K562 (cell line): Measurements from ENCODE around the gene LRRC10. TPM values are rescaled to one million over a fixed set of nuclear protein-coding genes. Genes with fewer than 3 reads are reported as not detected.

Experiments
- BCOR ChIP-seq: fragments of 450-650 bp; IDR thresholded peaks from 2 replicates; pipeline ENCODE4 v1.6.1; 2016
- CCAR2 ChIP-seq: fragments of 200-400 bp; formaldehyde crosslinking; IDR thresholded peaks from 2 replicates; pipeline ENCODE4 v1.6.1; 2017; ENCODE audit warnings: mild to moderate bottlenecking, low read depth, low read length
- CHD2 ChIP-seq: IDR thresholded peaks from 2 replicates; pipeline ENCODE4 v1.6.1; 2011; ENCODE audit warnings: low read depth, low read length
- GABPB2 ChIP-seq: fragments of 250-450 bp; sonication (Bioruptor Pico); conservative IDR thresholded peaks from 2 replicates; pipeline ENCODE4 v1.5.1; 2021; ENCODE audit warnings: mild to moderate bottlenecking
- KLF1 ChIP-seq: fragments of 450-650 bp; IDR thresholded peaks from 2 replicates; pipeline ENCODE4 v1.6.1; 2016; ENCODE audit warnings: missing genetic modification characterization, missing compliant biosample characterization
- MBD2 ChIP-seq: sonication (generic); IDR thresholded peaks from 2 replicates; pipeline ENCODE4 v1.6.1; 2016; ENCODE audit warnings: low read depth, borderline replicate concordance
- MEIS2 ChIP-seq: fragments of 450-650 bp; IDR thresholded peaks from 2 replicates; pipeline ENCODE4 v1.6.1; 2014; ENCODE audit warnings: mild to moderate bottlenecking; ENCODE audit not compliant: partially characterized antibody
- NCOA6 ChIP-seq: fragments of 450-650 bp; IDR thresholded peaks from 2 replicates; pipeline ENCODE4 v1.6.1; 2017; ENCODE audit warnings: mild to moderate bottlenecking
- NONO ChIP-seq, 2 experiments: fragments of 200-400 bp in 1 of 2; fragments of 450-650 bp in 1 of 2; formaldehyde crosslinking in 1 of 2; IDR thresholded peaks; 2 replicates each; pipeline ENCODE4 v1.6.1; 2017; ENCODE audit warnings: low read depth in 2 of 2, mild to moderate bottlenecking in 2 of 2, moderate library complexity in 2 of 2, low read length in 1 of 2
- POLR2A ChIP-seq: fragments of 450-650 bp; conservative IDR thresholded peaks from 2 replicates; pipeline ENCODE4 v1.6.1; 2016
- POLR2H ChIP-seq: IDR thresholded peaks from 2 replicates; pipeline ENCODE4 v1.6.1; 2016; ENCODE audit warnings: missing genetic modification characterization, low read depth, mild to moderate bottlenecking, control low read depth, missing compliant biosample characterization, moderate library complexity
- RCOR1 ChIP-seq, 2 experiments: IDR thresholded peaks; 2 replicates each; pipeline ENCODE4 v1.6.1; 2012; ENCODE audit warnings: low read depth in 2 of 2, low read length in 2 of 2, borderline replicate concordance in 1 of 2, improper control_type of control experiment in 1 of 2
- SNRNP70 ChIP-seq: fragments of 200-400 bp; formaldehyde crosslinking; optimal IDR thresholded peaks from 2 replicates; pipeline ENCODE3; 2017; ENCODE audit warnings: low read depth, low read length
- TARDBP ChIP-seq: fragments of 450-650 bp; IDR thresholded peaks from 2 replicates; pipeline ENCODE4 v1.6.1; 2016
- TEAD1 ChIP-seq, 2 experiments: fragments of 450-650 bp in 1 of 2; sonication (generic) in 1 of 2; formaldehyde crosslinking; IDR thresholded peaks; 2 replicates each; pipeline versions ENCODE4 v1.4.0 to v1.8.0; 2020 to 2022; ENCODE audit warnings: mild to moderate bottlenecking in 2 of 2, missing genetic modification reagents in 1 of 2
- YY1 ChIP-seq, 3 experiments: IDR thresholded peaks; 2 replicates each; pipeline ENCODE4 v1.6.1; 2011; ENCODE audit warnings: low read length in 2 of 3, mild to moderate bottlenecking in 2 of 3, moderate library complexity in 2 of 3, borderline replicate concordance in 1 of 3, control low read depth in 1 of 3, low read depth in 1 of 3; ENCODE audit not compliant: insufficient read depth in 3 of 3, insufficient replicate concordance in 2 of 3, control insufficient read depth in 1 of 3, insufficient read length in 1 of 3; ENCODE audit errors: extremely low read depth in 1 of 3
- ZFP30 ChIP-seq: fragments of 250-450 bp; sonication (Bioruptor Pico); IDR thresholded peaks from 2 replicates; pipeline ENCODE4 v1.8.0; 2022; ENCODE audit warnings: moderate library complexity, mild to moderate bottlenecking, inconsistent platforms, borderline replicate concordance
- ZFPM2 ChIP-seq: fragments of 250-450 bp; sonication (Bioruptor Pico); IDR thresholded peaks from 2 replicates; pipeline ENCODE4 v1.5.1; 2022; ENCODE audit warnings: mild to moderate bottlenecking
- ZNF184 ChIP-seq: sonication (generic); formaldehyde crosslinking; IDR thresholded peaks from 2 replicates; pipeline ENCODE4 v1.5.0; 2020; ENCODE audit warnings: missing genetic modification reagents
- ZNF197 ChIP-seq: fragments of 200-800 bp; sonication (Bioruptor generic); IDR thresholded peaks from 2 replicates; pipeline ENCODE4 v1.6.1; 2016; ENCODE audit warnings: low read depth, missing genetic modification characterization, missing compliant biosample characterization
- ZNF277 ChIP-seq: fragments of 250-450 bp; sonication (Bioruptor Pico); IDR thresholded peaks from 2 replicates; pipeline ENCODE4 v1.8.0; 2022; ENCODE audit warnings: inconsistent platforms, mild to moderate bottlenecking, moderate library complexity, borderline replicate concordance
- polyA plus RNA-seq, 8 experiments: library from polyadenylated mRNA; depleted of rRNA in 4 of 8; stranded (reverse) in 5 of 8; unstranded in 3 of 8; fragments of >200 nt; fragmentation: Nextera tagmentation in 2 of 8; fragmentation: Illumina TruSeq in 1 of 8; extraction: Ambion mirVana in 2 of 8; extraction: Trizol in 1 of 8; gene quantifications; 2 replicates each; pipeline versions ENCODE4 v1.2.1 to v1.2.3, GENCODE V29; 2011 to 2014; ENCODE audit warnings: inconsistent platforms in 1 of 8, missing spikeins in 1 of 8
- total RNA-seq, 7 experiments: library from RNA; depleted of rRNA in 6 of 7; stranded (reverse); fragments of >200 nt in 6 of 7; fragmentation: Illumina TruSeq in 2 of 7; extraction: Trizol in 2 of 7; gene quantifications; 2 replicates each; pipeline versions ENCODE4 v1.2.1 to v1.2.3, GENCODE V29; 2011 to 2021; ENCODE audit warnings: low replicate concordance in 1 of 7
- TF ChIP-seq, protein P1 (sequence below): fragments of 450-650 bp; formaldehyde crosslinking; IDR thresholded peaks from 2 replicates; pipeline ENCODE4 v1.4.0; 2020; ENCODE audit warnings: mild to moderate bottlenecking, moderate library complexity
- TF ChIP-seq, protein P2 (sequence below), 2 experiments: IDR thresholded peaks; 2 replicates each; pipeline ENCODE4 v1.6.1; 2011; ENCODE audit warnings: borderline replicate concordance in 1 of 2, control low read depth in 1 of 2, low read depth in 1 of 2, low read length in 1 of 2, mild to moderate bottlenecking in 1 of 2, mixed read lengths in 1 of 2, moderate library complexity in 1 of 2; ENCODE audit not compliant: insufficient read depth in 1 of 2, insufficient read length in 1 of 2, poor library complexity in 1 of 2, severe bottlenecking in 1 of 2; ENCODE audit errors: extremely low read depth in 1 of 2
- TF ChIP-seq, protein P3 (sequence below): fragments of 450-650 bp; conservative IDR thresholded peaks from 2 replicates; pipeline ENCODE4 v1.6.1; 2016; ENCODE audit warnings: missing genetic modification characterization, low read depth, mild to moderate bottlenecking, missing compliant biosample characterization, moderate library complexity

The LRRC10 gene
- total and polyA plus RNA-seq, 9 of the 15 experiments (the other 6 are each of a cell fraction or from before 2014, with no cell fraction given), result 0.09 TPM; not detected in 8

DNA sequence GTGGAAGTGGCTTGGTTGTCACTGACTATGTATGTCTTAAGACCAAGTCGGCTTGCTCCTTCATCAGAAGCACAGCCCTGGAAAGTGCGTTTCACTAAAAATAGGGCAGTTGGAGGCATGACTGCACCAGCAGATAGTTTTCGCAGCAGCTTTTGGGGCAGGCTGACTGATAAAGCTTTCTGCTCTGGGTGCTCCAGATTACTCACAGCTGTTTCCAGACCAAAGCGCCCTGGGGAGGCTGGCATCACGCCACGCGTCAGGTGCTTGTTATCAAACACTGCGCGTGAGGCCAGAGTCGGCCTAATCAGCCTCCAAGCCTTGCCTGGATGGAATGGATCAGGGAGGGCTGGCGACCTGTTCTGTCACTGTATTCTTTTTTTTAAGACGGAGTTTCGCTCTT, 13.3 kb upstream of the LRRC10 start (continued):
- TF ChIP-seq, protein P1, sequence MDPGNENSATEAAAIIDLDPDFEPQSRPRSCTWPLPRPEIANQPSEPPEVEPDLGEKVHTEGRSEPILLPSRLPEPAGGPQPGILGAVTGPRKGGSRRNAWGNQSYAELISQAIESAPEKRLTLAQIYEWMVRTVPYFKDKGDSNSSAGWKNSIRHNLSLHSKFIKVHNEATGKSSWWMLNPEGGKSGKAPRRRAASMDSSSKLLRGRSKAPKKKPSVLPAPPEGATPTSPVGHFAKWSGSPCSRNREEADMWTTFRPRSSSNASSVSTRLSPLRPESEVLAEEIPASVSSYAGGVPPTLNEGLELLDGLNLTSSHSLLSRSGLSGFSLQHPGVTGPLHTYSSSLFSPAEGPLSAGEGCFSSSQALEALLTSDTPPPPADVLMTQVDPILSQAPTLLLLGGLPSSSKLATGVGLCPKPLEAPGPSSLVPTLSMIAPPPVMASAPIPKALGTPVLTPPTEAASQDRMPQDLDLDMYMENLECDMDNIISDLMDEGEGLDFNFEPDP (CRISPR knock-in tag), result 0 out of 2 replicates have a peak, but pooled peaks have one; percentile 55
- TF ChIP-seq MBD2 (peak; percentile 75), GABPB2 (no peak), BCOR (peak; percentile 96), CHD2 (0 out of 2 replicates have a peak, but pooled peaks have one; percentile 17), KLF1 (tag) (no peak), TEAD1 (CRISPR knock-in tag; IDR thresholded peaks at IDR 0.05) (peak; percentile 81 to 87; a peak in 3 of 4 replicates), ZNF184 (CRISPR knock-in tag) (no peak), TARDBP (no peak), ZFPM2 (CRISPR knock-in tag) (no peak), POLR2A (no peak), NONO (IDR thresholded peaks at IDR 0.05; ENCODE audit: low read depth in 2 of 2, low read length in 1 of 2) (peak in 1 of 2 experiments; percentile 94; a peak in 2 of 4 replicates), ZNF277 (CRISPR knock-in tag) (no peak), RCOR1 (IDR thresholded peaks at IDR 0.05; ENCODE audit: borderline replicate concordance in 1 of 2, low read depth in 2 of 2, low read length in 2 of 2) (peak; percentile 94 to 98), POLR2H (no peak), ZNF197 (CRISPR knock-in tag) (peak; percentile 90; the same call in 1 of the 2 replicates), MEIS2 (peak; percentile 55), NCOA6 (no peak), CCAR2 (no peak), YY1 (IDR thresholded peaks at IDR 0.05; ENCODE audit: borderline replicate concordance in 1 of 3, control insufficient read depth in 1 of 3, extremely low read depth in 1 of 3, insufficient read depth in 3 of 3, insufficient read length in 1 of 3, insufficient replicate concordance in 2 of 3, low read depth in 1 of 3, low read length in 2 of 3) (peak in 1 of 3 experiments; percentile 48), SNRNP70 (no peak), ZFP30 (CRISPR knock-in tag) (no peak)
- TF ChIP-seq, protein P2, sequence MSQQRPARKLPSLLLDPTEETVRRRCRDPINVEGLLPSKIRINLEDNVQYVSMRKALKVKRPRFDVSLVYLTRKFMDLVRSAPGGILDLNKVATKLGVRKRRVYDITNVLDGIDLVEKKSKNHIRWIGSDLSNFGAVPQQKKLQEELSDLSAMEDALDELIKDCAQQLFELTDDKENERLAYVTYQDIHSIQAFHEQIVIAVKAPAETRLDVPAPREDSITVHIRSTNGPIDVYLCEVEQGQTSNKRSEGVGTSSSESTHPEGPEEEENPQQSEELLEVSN (IDR thresholded peaks at IDR 0.05; ENCODE audit: borderline replicate concordance in 1 of 2, extremely low read depth in 1 of 2, insufficient read depth in 1 of 2, insufficient read length in 1 of 2, low read depth in 1 of 2, low read length in 1 of 2, poor library complexity in 1 of 2, severe bottlenecking in 1 of 2), result peak; percentile 36 to 39
- TF ChIP-seq, protein P3, sequence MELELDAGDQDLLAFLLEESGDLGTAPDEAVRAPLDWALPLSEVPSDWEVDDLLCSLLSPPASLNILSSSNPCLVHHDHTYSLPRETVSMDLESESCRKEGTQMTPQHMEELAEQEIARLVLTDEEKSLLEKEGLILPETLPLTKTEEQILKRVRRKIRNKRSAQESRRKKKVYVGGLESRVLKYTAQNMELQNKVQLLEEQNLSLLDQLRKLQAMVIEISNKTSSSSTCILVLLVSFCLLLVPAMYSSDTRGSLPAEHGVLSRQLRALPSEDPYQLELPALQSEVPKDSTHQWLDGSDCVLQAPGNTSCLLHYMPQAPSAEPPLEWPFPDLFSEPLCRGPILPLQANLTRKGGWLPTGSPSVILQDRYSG (tag), result peak; percentile 93
